SK-N-SH (cell line): ENCODE results near the gene CNOT4. TPM values are rescaled to one million over a fixed set of nuclear protein-coding genes. Genes with fewer than 3 reads are reported as not detected.
"Not testable (repeated sequence)": the region's sequence is repeated elsewhere in the genome, so short reads cannot be mapped to it uniquely, and the experiment has no call there.

ENCODE experiments used
- CTCF ChIA-PET: fragments of 300-600, 350-600 bp; formaldehyde crosslinking; extraction: SDS; loops from one replicate; lab custom pipeline; 2021; lab: Yijun Ruan, JAX
- POLR2A ChIA-PET: fragments of 350-600 bp; sonication (Branson Sonifier 250); formaldehyde crosslinking; extraction: SDS; loops from one replicate; lab custom pipeline; 2020; ENCODE audit warnings: antibody characterized with exemption, inconsistent platforms; lab: Yijun Ruan, JAX
- DNase-seq: peaks from one replicate; pipeline ENCODE4 v3.0.0; 2012
- H2AFZ ChIP-seq: fragments of 200-600 bp; sonication (generic); 2 replicates; pipeline ENCODE4 v1.8.1; 2016; ENCODE audit warnings: antibody characterized with exemption, mild to moderate bottlenecking, low read depth
- H3F3A ChIP-seq: fragments of 200-600 bp; sonication (generic); replicated peaks from 2 replicates; pipeline ENCODE3; 2016; ENCODE audit warnings: antibody characterized with exemption, mild to moderate bottlenecking; ENCODE audit not compliant: insufficient read depth
- H3K27ac ChIP-seq, 2 experiments: fragments of 200-500 bp in 1 of 2; fragments of 200-600 bp in 1 of 2; sonication (Bioruptor generic) in 1 of 2; sonication (generic), shearing (Covaris generic) in 1 of 2; 2 replicates each; pipeline versions ENCODE4 v1.5.1 to v1.6.1; 2014 to 2016; ENCODE audit warnings: low read depth in 2 of 2, inconsistent platforms in 1 of 2, low read length in 1 of 2, mild to moderate bottlenecking in 1 of 2, mixed read lengths in 1 of 2
- H3K27me3 ChIP-seq: fragments of 200-600 bp; sonication (generic), shearing (Covaris generic); 2 replicates; pipeline ENCODE4 v1.6.1; 2016; ENCODE audit warnings: mixed run types; ENCODE audit not compliant: insufficient read depth
- H3K36me3 ChIP-seq, 2 experiments: fragments of 200-500 bp in 1 of 2; fragments of 200-600 bp in 1 of 2; sonication (Bioruptor generic) in 1 of 2; sonication (generic) in 1 of 2; replicated peaks in 1 of 2; 2 replicates each; pipeline versions ENCODE3 to v1.5.1; 2014 to 2016; ENCODE audit warnings: low read length in 1 of 2, mild to moderate bottlenecking in 1 of 2; ENCODE audit not compliant: insufficient read depth in 2 of 2, control insufficient read depth in 1 of 2
- H3K4me1 ChIP-seq, 2 experiments: fragments of 200-500 bp in 1 of 2; fragments of 200-600 bp in 1 of 2; sonication (Bioruptor generic) in 1 of 2; sonication (generic), shearing (Covaris generic) in 1 of 2; 2 replicates each; pipeline versions ENCODE4 v1.5.1 to v1.6.1; 2014 to 2016; ENCODE audit warnings: low read depth in 1 of 2, low read length in 1 of 2, mixed run types in 1 of 2; ENCODE audit not compliant: insufficient read depth in 2 of 2, control insufficient read depth in 1 of 2
- H3K4me2 ChIP-seq: fragments of 200-600 bp; sonication (generic), shearing (Covaris generic); 2 replicates; pipeline ENCODE4 v1.6.1; 2017; ENCODE audit warnings: mixed run types
- H3K4me3 ChIP-seq, 2 experiments: fragments of 200-500 bp in 1 of 2; fragments of 200-600 bp in 1 of 2; sonication (Bioruptor generic) in 1 of 2; sonication (generic), shearing (Covaris generic) in 1 of 2; 2 replicates each; pipeline versions ENCODE4 v1.5.1 to v1.8.1; 2014 to 2016; ENCODE audit warnings: low read depth in 2 of 2, inconsistent platforms in 1 of 2, low read length in 1 of 2, mild to moderate bottlenecking in 1 of 2, mixed read lengths in 1 of 2, moderate library complexity in 1 of 2
- H3K79me2 ChIP-seq: fragments of 200-600 bp; sonication (generic); 2 replicates; pipeline ENCODE4 v1.8.1; 2017; ENCODE audit warnings: mild to moderate bottlenecking; ENCODE audit not compliant: insufficient read depth
- H3K9ac ChIP-seq: fragments of 200-600 bp; sonication (generic); 2 replicates; pipeline ENCODE4 v1.6.1; 2017; ENCODE audit warnings: mixed run types
- H3K9me2 ChIP-seq: fragments of 200-600 bp; sonication (generic); 2 replicates; pipeline ENCODE4 v1.6.1; 2017; ENCODE audit warnings: mixed run types
- H3K9me3 ChIP-seq: fragments of 200-600 bp; sonication (generic); 2 replicates; pipeline ENCODE4 v1.6.1; 2017; ENCODE audit warnings: mixed run types, mild to moderate bottlenecking, moderate library complexity
- H4K20me1 ChIP-seq: fragments of 200-600 bp; sonication (generic); 2 replicates; pipeline ENCODE4 v1.6.1; 2017; ENCODE audit warnings: mild to moderate bottlenecking, mixed run types; ENCODE audit not compliant: insufficient read depth
- ELF1 ChIP-seq: IDR thresholded peaks from 2 replicates; pipeline ENCODE4 v1.4.0; 2012
- FOSL2 ChIP-seq: IDR thresholded peaks from 2 replicates; pipeline ENCODE4 v1.4.0; 2012; ENCODE audit warnings: low read depth, mild to moderate bottlenecking, moderate library complexity, borderline replicate concordance
- MEF2A ChIP-seq: IDR thresholded peaks from 2 replicates; pipeline ENCODE4 v1.4.0; 2012; ENCODE audit warnings: low read depth, borderline replicate concordance
- MXI1 ChIP-seq: IDR thresholded peaks from 2 replicates; pipeline ENCODE4 v1.6.1; 2012; ENCODE audit warnings: mild to moderate bottlenecking, low read depth, low read length, improper control_type of control experiment
- NFIC ChIP-seq: IDR thresholded peaks from 2 replicates; pipeline ENCODE4 v1.4.0; 2012; ENCODE audit warnings: borderline replicate concordance
- PBX3 ChIP-seq: IDR thresholded peaks from 2 replicates; pipeline ENCODE4; 2012
- POLR2AphosphoS5 ChIP-seq: IDR thresholded peaks from 2 replicates; pipeline ENCODE4 v1.6.1; 2012; ENCODE audit warnings: low read depth, low read length
- REST ChIP-seq: IDR thresholded peaks from 2 replicates; pipeline ENCODE4 v1.6.1; 2012; ENCODE audit warnings: mild to moderate bottlenecking, low read depth, low read length, moderate library complexity
- SIN3A ChIP-seq: IDR thresholded peaks from 2 replicates; pipeline ENCODE4 v1.6.1; 2012; ENCODE audit warnings: low read depth, mild to moderate bottlenecking, low read length, moderate library complexity, borderline replicate concordance
- TAF1 ChIP-seq: IDR thresholded peaks from 2 replicates; pipeline ENCODE4 v1.6.1; 2012; ENCODE audit warnings: low read depth, mild to moderate bottlenecking, low read length, moderate library complexity, borderline replicate concordance
- TCF12 ChIP-seq: IDR thresholded peaks from 2 replicates; pipeline ENCODE4 v1.4.0; 2012
- TEAD4 ChIP-seq: IDR thresholded peaks from 2 replicates; pipeline ENCODE4 v1.4.0; 2012; ENCODE audit warnings: mild to moderate bottlenecking, borderline replicate concordance; ENCODE audit not compliant: insufficient read depth
- USF2 ChIP-seq: fragments of 150-350 bp; IDR thresholded peaks from 2 replicates; pipeline ENCODE4 v1.6.1; 2017; ENCODE audit warnings: antibody characterized with exemption, low read length, low read depth, borderline replicate concordance
- YY1 ChIP-seq: IDR thresholded peaks from 2 replicates; pipeline ENCODE4 v1.4.0; 2012; ENCODE audit warnings: low read depth, mild to moderate bottlenecking
- WGBS: methylation state at CpG from one replicate; pipeline ENCODE4 v1.1.6; 2017; ENCODE audit warnings: low lambda C conversion rate; 5-methylcytosine and 5-hydroxymethylcytosine counted together
- polyA plus RNA-seq, 3 experiments: library from polyadenylated mRNA; depleted of rRNA; stranded (reverse); fragments of >200 nt; gene quantifications; 2 replicates each; pipeline ENCODE4 v1.2.3, GENCODE V29; 2012
- TF ChIP-seq, protein P1 (sequence below): IDR thresholded peaks from 2 replicates; pipeline ENCODE4 v1.4.0; 2012; ENCODE audit warnings: low read depth, borderline replicate concordance

The CNOT4 gene
- polyA plus RNA-seq, 1 of the 3 experiments (the other 2 are of a cell fraction): 8.0 TPM

DNA sequence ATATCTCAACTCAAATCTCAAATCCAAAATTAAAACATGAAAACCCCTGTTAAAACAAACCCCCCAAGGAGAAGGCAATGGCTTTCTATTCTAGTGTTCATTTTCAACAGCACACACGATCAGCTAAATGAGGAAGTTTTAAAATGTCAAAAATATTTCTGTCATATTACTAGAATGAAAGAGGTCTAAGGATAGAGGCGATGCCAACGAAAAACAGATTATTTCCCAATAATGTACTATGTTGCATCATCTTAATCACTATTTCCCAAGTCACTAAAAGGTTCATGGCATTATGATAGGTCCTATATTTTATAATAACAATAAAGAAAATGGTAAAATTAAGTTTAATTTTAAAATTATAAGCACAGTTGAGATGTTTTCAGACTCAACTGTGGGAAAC, 10.1 kb downstream of the CNOT4 start:
- Histone ChIP-seq H3K4me2 (no peak overlapping the region), H3K9ac (no peak overlapping the region), H3K27ac (no peak overlapping the region), H3K4me1 (no peaks in the 10 kb centered on the region; a peak in 1 of 4 replicates), H3K79me2 (peaks cover 95% of the 10 kb centered on the region), H3K27me3 (no peaks in the 10 kb centered on the region), H3K9me2 (no peaks in the 10 kb centered on the region), H3K9me3 (no peaks in the 10 kb centered on the region), H3K36me3 (no peaks in the 10 kb centered on the region), H4K20me1 (peaks cover 68% of the 10 kb centered on the region), H3K4me3 (no peak overlapping the region), H2AFZ (no peak overlapping the region), H3F3A (no peaks in the 10 kb centered on the region)
- ChIA-PET CTCF (interaction anchor here (1.2 to 2.7 kb wide), 2 partner anchors 11 to 12 kb away, joined by 3 to 11 read pairs; partner anchors contain the start of gene CNOT4), POLR2A (no interaction called here)
- 88% methylated on average over 3 of the region's 3 CpGs for WGBS
- TF ChIP-seq TAF1: no peak
- TF ChIP-seq FOSL2: no peak
- no peak for TF ChIP-seq MXI1
- TF ChIP-seq ELF1: no peak
- DNase-seq: no peak

DNA sequence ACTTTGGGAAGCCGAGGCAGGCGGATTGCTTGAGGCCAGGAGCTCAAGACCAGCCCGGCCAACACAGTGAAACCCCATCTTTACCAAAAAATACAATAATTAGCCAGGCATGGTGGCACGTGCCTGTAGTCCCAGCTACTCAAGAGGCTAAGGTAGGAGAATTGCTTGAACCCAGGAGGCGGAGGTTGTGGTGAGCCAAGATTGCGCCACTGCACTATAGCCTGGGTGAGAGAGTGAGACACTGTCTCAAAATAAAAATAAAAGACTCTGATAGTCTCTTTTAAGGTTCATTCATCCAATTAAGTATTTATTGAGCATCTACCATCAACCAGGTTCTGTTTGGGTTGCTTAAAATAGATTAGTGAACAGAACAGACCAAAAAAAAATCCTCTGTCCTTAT, 12.7 kb downstream of the CNOT4 start:
- H3K4me2 ChIP-seq, H3K27me3 ChIP-seq, POLR2A ChIA-PET, H3K4me1 ChIP-seq, H3K9ac ChIP-seq, H3K9me2 ChIP-seq, H3K36me3 ChIP-seq, H3K9me3 ChIP-seq, H3K27ac ChIP-seq, H3F3A ChIP-seq, H3K4me3 ChIP-seq, H2AFZ ChIP-seq, DNase-seq: not testable (repeated sequence)
- Histone ChIP-seq H4K20me1 (peaks cover 72% of the 10 kb centered on the region), H3K79me2 (peaks cover 97% of the 10 kb centered on the region)
- CTCF ChIA-PET: interaction anchor here (0.6 to 0.9 kb wide), 2 partner anchors 10 to 276 kb away, joined by 3 to 4 read pairs; no protein-coding TSS in a partner anchor
- WGBS: 98% methylated on average over 6 of the region's 6 CpGs

- no peaks in the 10 kb centered on the region for H3K36me3 ChIP-seq
- 100% methylated on average over 1 of the region's 1 CpG for WGBS
- ChIA-PET CTCF (interaction anchor here (0.6 to 1.0 kb wide), 2 partner anchors 7 to 20 kb away, joined by 3 read pairs; no protein-coding TSS in a partner anchor), POLR2A (no interaction called here)
- H3K79me2 ChIP-seq: peaks cover 92% of the 10 kb centered on the region
- H3K27me3 ChIP-seq: no peaks in the 10 kb centered on the region
- no peak overlapping the region for H3K4me3 ChIP-seq
- peaks cover 19% of the 10 kb centered on the region for H3F3A ChIP-seq
- no peak for DNase-seq
- H3K27ac ChIP-seq: no peak overlapping the region
- peaks cover 0 to 6% of the 10 kb centered on the region in 2 experiments; a peak in 1 of 4 replicates for H3K4me1 ChIP-seq
- H3K4me2 ChIP-seq: no peak overlapping the region
- H3K9ac ChIP-seq: no peak overlapping the region
- no peak for TF ChIP-seq REST
- TF ChIP-seq, protein P1, sequence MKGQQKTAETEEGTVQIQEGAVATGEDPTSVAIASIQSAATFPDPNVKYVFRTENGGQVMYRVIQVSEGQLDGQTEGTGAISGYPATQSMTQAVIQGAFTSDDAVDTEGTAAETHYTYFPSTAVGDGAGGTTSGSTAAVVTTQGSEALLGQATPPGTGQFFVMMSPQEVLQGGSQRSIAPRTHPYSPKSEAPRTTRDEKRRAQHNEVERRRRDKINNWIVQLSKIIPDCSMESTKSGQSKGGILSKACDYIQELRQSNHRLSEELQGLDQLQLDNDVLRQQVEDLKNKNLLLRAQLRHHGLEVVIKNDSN: no peak
- TF ChIP-seq TEAD4: no peak
- TF ChIP-seq PBX3: no peak
- no peak for TF ChIP-seq POLR2AphosphoS5
- no peak for TF ChIP-seq MEF2A
- no peak for TF ChIP-seq SIN3A
- no peak for TF ChIP-seq TCF12
- no peak for TF ChIP-seq FOSL2
- no peak for TF ChIP-seq TAF1
- TF ChIP-seq YY1: no peak
- TF ChIP-seq NFIC: no peak
- no peak for TF ChIP-seq USF2
- no peak for TF ChIP-seq ELF1
- H3K9me2 ChIP-seq: no peaks in the 10 kb centered on the region
- no peak overlapping the region for H2AFZ ChIP-seq
- no peaks in the 10 kb centered on the region for H3K9me3 ChIP-seq
- H4K20me1 ChIP-seq: peaks cover 65% of the 10 kb centered on the region
Observed at GRCh38 chr7:135493362-135493761, 16.5 kb downstream of the CNOT4 start.
